Endothelial cell of umbilical vein (primary cell): ENCODE results near the gene PPIP5K1. TPM values are rescaled to one million over a fixed set of nuclear protein-coding genes. Genes with fewer than 3 reads are reported as not detected.

Source experiments
- BruUV-seq: library from RNA; stranded (reverse); fragments of 400-500 nt; replicated peaks from 2 replicates; lab custom pipeline; 2021; lab: Mats Ljungman, UMichigan
- CTCF ChIA-PET: fragments of 300-600, 350-600 bp; sonication (Branson Sonifier 250); formaldehyde crosslinking; loops from one replicate; lab custom pipeline; 2021; ENCODE audit warnings: antibody characterized with exemption, inconsistent platforms; lab: Charles Lee
- POLR2A ChIA-PET: fragments of 300-600, 350-600 bp; sonication (Branson Sonifier 250); formaldehyde crosslinking; loops from one replicate; lab custom pipeline; 2021; ENCODE audit warnings: antibody characterized with exemption, inconsistent platforms; lab: Charles Lee
- DNase-seq: peaks from one replicate; pipeline ENCODE4 v3.0.0-alpha.2; 2011; ENCODE audit warnings: low read depth, low spot score
- FAIRE-seq: peaks from 2 replicates; lab custom pipeline; 2011; peaks lifted over from hg19 to GRCh38; lab: Jason Lieb, UNC
- H2AFZ ChIP-seq: 2 replicates; pipeline ENCODE4 v1.6.0; 2012; ENCODE audit warnings: low read depth, low read length, control low read depth, inconsistent platforms
- H3K27ac ChIP-seq: 2 replicates; pipeline ENCODE4 v1.5.1; 2011; ENCODE audit warnings: low read depth, mild to moderate bottlenecking, control low read depth, low read length, moderate library complexity; ENCODE audit not compliant: insufficient read depth
- H3K27me3 ChIP-seq, 2 experiments: 2 replicates each; pipeline versions ENCODE4 v1.6.0 to v1.6.1; 2011; ENCODE audit warnings: low read length in 2 of 2, mixed read lengths in 1 of 2; ENCODE audit not compliant: control insufficient read depth in 2 of 2, insufficient read depth in 2 of 2
- H3K36me3 ChIP-seq, 2 experiments: 2 replicates in 1 of 2; 3 replicates in 1 of 2; pipeline ENCODE4 v1.5.1; 2011; ENCODE audit warnings: low read length in 2 of 2, mild to moderate bottlenecking in 1 of 2, moderate library complexity in 1 of 2; ENCODE audit not compliant: control insufficient read depth in 2 of 2, insufficient read depth in 2 of 2; ENCODE audit errors: extremely low read depth in 1 of 2
- H3K4me1 ChIP-seq: 3 replicates; pipeline ENCODE4 v1.5.1; 2011; ENCODE audit warnings: mild to moderate bottlenecking, low read length; ENCODE audit not compliant: control insufficient read depth, insufficient read depth; ENCODE audit errors: extremely low read depth
- H3K4me2 ChIP-seq: 2 replicates; pipeline ENCODE4 v1.6.1; 2011; ENCODE audit warnings: low read length, control low read depth, mixed read lengths; ENCODE audit not compliant: insufficient read depth
- H3K4me3 ChIP-seq, 3 experiments: fragments of 200-600 bp in 1 of 3; sonication (generic), shearing (Covaris generic) in 1 of 3; replicated peaks in 1 of 3; 2 replicates each; pipeline ENCODE4 v1.5.1; 2011 to 2016; ENCODE audit warnings: control low read depth in 3 of 3, low read length in 3 of 3, mild to moderate bottlenecking in 2 of 3, inconsistent platforms in 1 of 3, low read depth in 1 of 3, moderate library complexity in 1 of 3; ENCODE audit not compliant: insufficient read depth in 1 of 3
- H3K79me2 ChIP-seq: 2 replicates; pipeline ENCODE4 v1.6.0; 2012; ENCODE audit warnings: low read length, inconsistent platforms; ENCODE audit not compliant: control insufficient read depth, insufficient read depth
- H3K9ac ChIP-seq: replicated peaks from 2 replicates; pipeline ENCODE3; 2011; ENCODE audit warnings: low read length, control low read depth; ENCODE audit not compliant: insufficient read depth; ENCODE audit errors: extremely low read depth
- H3K9me1 ChIP-seq: replicated peaks from 3 replicates; pipeline ENCODE4 v1.6.0; 2011; ENCODE audit warnings: mild to moderate bottlenecking, low read length; ENCODE audit not compliant: control insufficient read depth, insufficient read depth; ENCODE audit errors: extremely low read depth
- H3K9me3 ChIP-seq: replicated peaks from 2 replicates; pipeline ENCODE4 v1.5.1; 2012; ENCODE audit warnings: low read length, inconsistent platforms; ENCODE audit not compliant: control insufficient read depth, insufficient read depth
- H4K20me1 ChIP-seq: replicated peaks from 2 replicates; pipeline ENCODE3; 2011; ENCODE audit warnings: mild to moderate bottlenecking, low read length; ENCODE audit not compliant: control insufficient read depth, insufficient read depth; ENCODE audit errors: extremely low read depth
- CTCF ChIP-seq, 2 donors: IDR thresholded peaks; 1 replicate in 1 of 2; 2 replicates in 1 of 2; pipeline ENCODE4 v1.5.1; 2011; ENCODE audit warnings: low read length in 2 of 2, mild to moderate bottlenecking in 2 of 2, moderate library complexity in 2 of 2, control low read depth in 1 of 2, inconsistent platforms in 1 of 2, low read depth in 1 of 2; ENCODE audit not compliant: insufficient read depth in 1 of 2; ENCODE audit errors: extremely low read depth in 1 of 2
- FOS ChIP-seq: IDR thresholded peaks from 2 replicates; pipeline ENCODE4 v1.6.1; 2011; ENCODE audit warnings: mild to moderate bottlenecking, low read length, moderate library complexity, borderline replicate concordance; ENCODE audit not compliant: insufficient read depth
- JUN ChIP-seq: IDR thresholded peaks from 2 replicates; pipeline ENCODE4 v1.6.1; 2011; ENCODE audit warnings: borderline replicate concordance, low read depth; ENCODE audit not compliant: insufficient read length, insufficient read depth
- MAX ChIP-seq: IDR thresholded peaks from 2 replicates; pipeline ENCODE4 v1.6.1; 2011; ENCODE audit not compliant: insufficient read depth, insufficient read length
- MYC ChIP-seq: IDR thresholded peaks from one replicate; pipeline ENCODE4 v1.6.1; 2011; ENCODE audit warnings: mild to moderate bottlenecking, low read depth, low read length
- POLR2A ChIP-seq: IDR thresholded peaks from 2 replicates; pipeline ENCODE4 v1.6.1; 2012; ENCODE audit warnings: low read depth, mild to moderate bottlenecking, control low read depth, low read length
- dilution Hi-C: fragments of 300-500 bp; cut with MboI; formaldehyde crosslinking; loops from one replicate; pipeline ENCODE4 v1.15.0; 2019; ENCODE audit warnings: low sequenced_read_pairs; ENCODE audit not compliant: extremely low pct_ligation_motif_present
- intact Hi-C: fragments of 100-400 bp; cut with micrococcal nuclease; formaldehyde crosslinking; loops from one replicate; pipeline ENCODE4 v1.10.0; 2022
- polyA plus RNA-seq, 4 experiments: library from polyadenylated mRNA; depleted of rRNA in 3 of 4; stranded (reverse) in 3 of 4; unstranded in 1 of 4; fragments of >200 nt; gene quantifications; 2 replicates each; pipeline versions ENCODE4 v1.2.1 to v1.2.3, GENCODE V29; 2011 to 2012; ENCODE audit warnings: missing spikeins in 1 of 4
- total RNA-seq: library from RNA; stranded (reverse); gene quantifications from 2 replicates; pipeline ENCODE4 v1.2.3, GENCODE V29; 2021

Gene PPIP5K1
- total and polyA plus RNA-seq, 2 donors (not counting 3 experiments of a cell fraction or from before 2014, with no cell fraction given) = 22.2 to 35.3 TPM

- no peak overlapping the region for H3K9ac ChIP-seq
- peaks cover 35% of the 10 kb centered on the region for H3K4me1 ChIP-seq
- H3K36me3 ChIP-seq = no peaks in the 10 kb centered on the region
- peak overlapping the region; percentile 85 for H2AFZ ChIP-seq
- H3K4me3 ChIP-seq = no peak overlapping the region
- H3K27ac ChIP-seq = peak overlapping the region; percentile 34
- dilution Hi-C loops (no loop called here), intact Hi-C loops (loop anchor here (1.0 to 10.0 kb wide), 2 partner anchors 73 to 230 kb away; partner anchors contain the start of gene PDIA3)
- H3K4me2 ChIP-seq = no peak overlapping the region
- ChIA-PET CTCF (interaction anchor here (0.6 to 6.6 kb wide), 24 partner anchors 9 to 1118 kb away, joined by 3 to 101 read pairs (median 6); partner anchors contain the start of gene TP53BP1), POLR2A (no interaction called here)
- no peaks in the 10 kb centered on the region for H3K79me2 ChIP-seq
- peaks cover 0 to 6% of the 10 kb centered on the region in 2 experiments for H3K27me3 ChIP-seq
- H3K9me1 ChIP-seq = no peaks in the 10 kb centered on the region
- H3K9me3 ChIP-seq = no peaks in the 10 kb centered on the region
- DNase-seq = peak; percentile 30
- no peaks in the 10 kb centered on the region for H4K20me1 ChIP-seq
- BruUV-seq = no TSS peak
- peak; percentile 76 for FAIRE-seq
- TF ChIP-seq CTCF (IDR thresholded peaks at IDR 0.05; ENCODE audit: extremely low read depth in 1 of 2, insufficient read depth in 1 of 2, low read depth in 1 of 2, low read length in 2 of 2) (peak; percentile 49 to 55), FOS (no peak), JUN (no peak), MAX (no peak), POLR2A (no peak), MYC (no peak)
These were observed 75.6 kb downstream of the PPIP5K1 start for GRCh38 chr15:43514241-43515057.
